ENCODE measurements around the gene NYNRIN. TPM values are rescaled to one million over a fixed set of nuclear protein-coding genes. Genes with fewer than 3 reads are reported as not detected.
"Not testable (repeated sequence)": the region's sequence is repeated elsewhere in the genome, so short reads cannot be mapped to it uniquely, and the experiment has no call there.

The NYNRIN gene
- total RNA-seq, 2 experiments from 2014 or later = 0.23 to 0.35 TPM

GRCh38 chr14:24376448-24377070 is 22.2 kb upstream of the NYNRIN start:
- Mint-ChIP-seq H3K9me3 (no peaks in the 10 kb centered on the region), H3K27ac (no peak overlapping the region), H3K4me1 (no peaks in the 10 kb centered on the region), H3K4me3 (no peak overlapping the region), H3K27me3 (peaks cover 2% of the 10 kb centered on the region), H3K36me3 (ENCODE audit: low read depth) (no peaks in the 10 kb centered on the region)
- ChIA-PET CTCF (interaction anchor here (0.9 to 2.2 kb wide), 3 partner anchors 30 to 43 kb away, joined by 4 to 6 read pairs (median 6); no protein-coding TSS in a partner anchor), POLR2A (no interaction called here)
- DNase-seq = no peak

GRCh38 chr14:24377126-24377525 is 21.7 kb upstream of the NYNRIN start:
- no peaks in the 10 kb centered on the region for H3K36me3 Mint-ChIP-seq (ENCODE audit: low read depth)
- H3K4me3 Mint-ChIP-seq = no peak overlapping the region
- no peaks in the 10 kb centered on the region for H3K9me3 Mint-ChIP-seq
- DNase-seq = no peak
- no peak overlapping the region for H3K27ac Mint-ChIP-seq
- POLR2A ChIA-PET = no interaction called here
- CTCF ChIA-PET = interaction anchor here (0.9 to 2.2 kb wide), 3 partner anchors 30 to 44 kb away, joined by 4 to 6 read pairs (median 6); no protein-coding TSS in a partner anchor
- H3K27me3 Mint-ChIP-seq = peaks cover 2% of the 10 kb centered on the region
- H3K4me1 Mint-ChIP-seq = no peaks in the 10 kb centered on the region

DNA sequence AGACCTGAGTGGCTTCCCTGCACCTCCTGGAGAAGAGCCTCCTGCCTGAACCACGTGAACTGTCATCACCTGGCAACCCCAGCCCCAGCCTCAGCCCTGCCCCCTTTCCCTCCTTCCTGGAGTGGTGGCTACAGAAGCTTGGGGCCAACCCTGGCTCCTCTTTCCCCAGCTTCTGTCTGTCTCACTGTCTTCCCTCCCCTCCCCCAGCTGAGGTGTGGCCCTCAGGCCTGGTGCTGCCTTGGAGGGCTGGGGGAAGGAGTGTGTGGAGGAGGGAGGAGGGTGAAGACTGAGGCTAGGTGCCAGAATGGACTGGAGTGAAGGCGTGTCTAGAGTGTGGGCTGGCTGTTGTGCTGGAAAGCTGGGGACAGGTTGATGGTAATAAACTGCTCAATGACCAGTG is 21.1 kb upstream of the NYNRIN start:
- no peak overlapping the region for H3K4me3 Mint-ChIP-seq
- no peaks in the 10 kb centered on the region for H3K36me3 Mint-ChIP-seq (ENCODE audit: low read depth)
- ChIA-PET POLR2A (no interaction called here), CTCF (interaction anchor here (0.9 to 2.2 kb wide), 6 partner anchors 11 to 44 kb away, joined by 3 to 6 read pairs (median 4); no protein-coding TSS in a partner anchor)
- H3K4me1 Mint-ChIP-seq = no peaks in the 10 kb centered on the region
- H3K9me3 Mint-ChIP-seq = no peaks in the 10 kb centered on the region
- DNase-seq = no peak
- no peak overlapping the region for H3K27ac Mint-ChIP-seq
- H3K27me3 Mint-ChIP-seq = no peaks in the 10 kb centered on the region

DNA sequence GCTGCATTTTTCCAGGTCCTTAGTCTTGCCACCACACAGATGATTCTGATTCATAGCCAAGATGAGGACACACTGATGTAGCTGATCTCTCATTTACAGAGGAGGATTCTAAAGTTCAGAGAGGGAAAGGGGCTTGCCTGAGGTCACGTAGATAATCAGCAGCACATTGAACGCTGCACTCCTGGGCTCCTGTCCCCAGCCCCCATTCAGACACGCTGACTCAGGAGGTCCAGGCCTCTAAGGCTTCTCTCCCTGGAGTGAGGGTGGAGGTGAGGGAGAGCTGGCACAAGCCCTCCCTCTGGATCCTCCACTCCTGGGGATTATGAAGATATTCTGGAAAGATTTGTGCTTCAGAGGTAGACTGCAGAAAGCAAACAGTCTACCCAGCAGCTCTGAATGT is 20.5 kb upstream of the NYNRIN start:
- no peaks in the 10 kb centered on the region for H3K27me3 Mint-ChIP-seq
- CTCF ChIA-PET = interaction anchor here (0.6 to 2.2 kb wide), 7 partner anchors 10 to 54 kb away, joined by 3 to 6 read pairs (median 3); no protein-coding TSS in a partner anchor
- H3K27ac Mint-ChIP-seq = no peak overlapping the region
- POLR2A ChIA-PET = no interaction called here
- DNase-seq = no peak
- no peaks in the 10 kb centered on the region for H3K4me1 Mint-ChIP-seq
- no peaks in the 10 kb centered on the region for H3K9me3 Mint-ChIP-seq
- no peak overlapping the region for H3K4me3 Mint-ChIP-seq
- no peaks in the 10 kb centered on the region for H3K36me3 Mint-ChIP-seq (ENCODE audit: low read depth)

DNA sequence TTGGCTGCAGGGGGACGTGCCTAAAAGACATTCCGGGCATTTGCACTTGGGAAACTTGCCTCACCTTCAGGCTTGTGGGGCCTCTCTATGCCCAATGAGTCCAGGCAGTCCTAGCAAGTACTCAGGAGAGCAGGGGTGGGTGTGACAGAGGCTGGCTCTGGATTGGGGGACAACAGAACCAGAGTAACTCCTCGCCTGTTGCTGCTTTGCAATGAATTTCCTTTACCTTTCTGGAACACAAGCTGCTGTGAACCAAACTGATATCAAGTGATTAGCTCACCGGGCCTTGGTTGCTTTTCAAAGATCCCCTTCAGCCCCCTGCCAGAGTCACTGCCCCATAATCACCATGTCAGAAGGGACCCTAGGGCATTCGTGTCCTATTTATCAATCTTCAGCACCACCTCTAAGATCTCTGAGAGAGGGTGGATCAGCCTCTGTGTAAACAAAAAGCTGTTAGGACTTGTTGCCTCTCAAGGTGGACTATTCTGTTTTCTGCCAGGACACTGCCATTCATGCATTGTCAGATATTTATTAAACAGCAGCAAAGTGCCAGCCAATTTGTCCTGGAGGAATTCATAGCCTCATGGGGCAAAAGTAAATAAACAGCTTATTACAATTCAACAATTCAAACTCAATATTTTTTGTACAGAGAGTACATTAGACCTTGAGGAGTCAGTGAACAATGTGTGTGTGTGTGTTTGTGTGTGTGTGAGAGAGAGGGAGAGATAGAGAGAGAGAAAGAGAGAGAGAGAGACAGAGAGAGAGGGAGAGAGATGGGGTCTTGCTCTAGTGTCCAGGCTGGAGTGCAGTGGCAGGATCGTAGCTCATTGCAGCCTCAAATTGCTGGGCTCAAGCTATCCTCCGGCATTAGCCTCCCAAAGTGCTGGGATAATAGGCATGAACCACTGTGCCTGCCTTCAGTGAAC is 19.6 kb upstream of the NYNRIN start:
- H3K36me3 Mint-ChIP-seq (ENCODE audit: low read depth) = no peaks in the 10 kb centered on the region
- no peaks in the 10 kb centered on the region for H3K9me3 Mint-ChIP-seq
- H3K4me3 Mint-ChIP-seq = no peak overlapping the region
- ChIA-PET POLR2A (no interaction called here), CTCF (interaction anchor here (0.7 to 2.2 kb wide), 7 partner anchors 9 to 53 kb away, joined by 3 to 5 read pairs (median 3); no protein-coding TSS in a partner anchor)
- no peaks in the 10 kb centered on the region for H3K4me1 Mint-ChIP-seq
- no peak overlapping the region for H3K27ac Mint-ChIP-seq
- DNase-seq = no peak
- H3K27me3 Mint-ChIP-seq = peaks cover 2% of the 10 kb centered on the region

- H3K27me3 Mint-ChIP-seq = peaks cover 5% of the 10 kb centered on the region
- H3K27ac Mint-ChIP-seq = no peak overlapping the region
- no peaks in the 10 kb centered on the region for H3K9me3 Mint-ChIP-seq
- ChIA-PET POLR2A (no interaction called here), CTCF (interaction anchor here (1.1 to 2.2 kb wide), 3 partner anchors 10 to 46 kb away, joined by 3 to 5 read pairs (median 4); no protein-coding TSS in a partner anchor)
- no peak for DNase-seq
- no peaks in the 10 kb centered on the region for H3K4me1 Mint-ChIP-seq
- H3K36me3 Mint-ChIP-seq (ENCODE audit: low read depth) = no peaks in the 10 kb centered on the region
- H3K4me3 Mint-ChIP-seq = no peak overlapping the region
These were observed 18.7 kb upstream of the NYNRIN start for GRCh38 chr14:24379907-24380730.

- no peaks in the 10 kb centered on the region for H3K36me3 Mint-ChIP-seq (ENCODE audit: low read depth)
- H3K9me3 Mint-ChIP-seq = no peaks in the 10 kb centered on the region
- DNase-seq = no peak
- peaks cover 9% of the 10 kb centered on the region for H3K27me3 Mint-ChIP-seq
- no peak overlapping the region for H3K4me3 Mint-ChIP-seq
- H3K4me1 Mint-ChIP-seq = no peaks in the 10 kb centered on the region
- no peak overlapping the region for H3K27ac Mint-ChIP-seq
- POLR2A ChIA-PET = no interaction called here
- CTCF ChIA-PET = interaction anchor here (1.1 kb wide), 1 partner anchor 9 kb away, joined by 3 read pairs; no protein-coding TSS in a partner anchor
These were observed 17.3 kb upstream of the NYNRIN start for GRCh38 chr14:24381363-24382063.

DNA sequence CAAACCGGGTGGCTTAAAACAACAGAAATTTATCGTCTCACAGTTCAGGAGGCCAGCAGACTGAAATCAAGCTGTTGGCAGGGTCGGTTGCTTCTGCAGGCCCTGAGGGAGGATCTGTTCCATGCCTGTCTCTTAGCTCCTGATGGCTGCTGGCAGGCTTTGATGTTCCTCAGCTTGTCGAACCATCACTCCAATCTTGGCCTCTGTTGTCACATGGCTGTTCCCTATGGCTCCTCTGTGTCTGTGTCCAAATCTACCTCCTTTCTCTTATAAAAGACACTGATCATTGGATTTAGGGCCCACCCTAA is 16.8 kb upstream of the NYNRIN start:
- Mint-ChIP-seq H3K27ac (no peak overlapping the region), H3K9me3 (no peaks in the 10 kb centered on the region), H3K4me1 (no peaks in the 10 kb centered on the region), H3K36me3 (ENCODE audit: low read depth) (no peaks in the 10 kb centered on the region), H3K4me3 (no peak overlapping the region), H3K27me3 (peaks cover 14% of the 10 kb centered on the region)
- DNase-seq = no peak
- ChIA-PET POLR2A (no interaction called here), CTCF (interaction anchor here (1.5 kb wide), 1 partner anchor 10 kb away, joined by 4 read pairs; no protein-coding TSS in a partner anchor)

DNA sequence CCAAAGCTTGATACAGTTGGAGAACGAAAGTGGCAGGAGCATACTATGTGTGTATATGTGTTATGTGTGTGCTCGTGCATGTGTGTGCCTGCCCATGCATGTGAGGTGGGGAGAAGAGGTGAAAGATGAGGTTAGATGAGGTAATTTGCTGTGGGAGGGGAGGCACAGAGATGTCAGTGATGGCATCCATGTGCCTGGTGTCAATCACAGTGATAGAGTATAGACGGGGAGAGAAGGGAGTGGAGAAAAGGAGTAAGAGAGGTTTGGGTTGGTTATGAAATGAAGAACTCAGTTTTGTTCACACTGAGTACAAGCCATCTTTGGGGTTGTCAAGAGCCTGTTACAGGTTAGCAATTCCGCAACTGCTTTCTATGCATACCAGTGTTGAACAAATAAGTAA is 14.6 kb upstream of the NYNRIN start:
- DNase-seq = no peak
- no peak overlapping the region for H3K4me3 Mint-ChIP-seq
- POLR2A ChIA-PET = no interaction called here
- CTCF ChIA-PET = no interaction called here
- no peaks in the 10 kb centered on the region for H3K9me3 Mint-ChIP-seq
- no peaks in the 10 kb centered on the region for H3K36me3 Mint-ChIP-seq (ENCODE audit: low read depth)
- no peak overlapping the region for H3K27ac Mint-ChIP-seq
- peaks cover 17% of the 10 kb centered on the region for H3K27me3 Mint-ChIP-seq
- H3K4me1 Mint-ChIP-seq = no peaks in the 10 kb centered on the region

DNA sequence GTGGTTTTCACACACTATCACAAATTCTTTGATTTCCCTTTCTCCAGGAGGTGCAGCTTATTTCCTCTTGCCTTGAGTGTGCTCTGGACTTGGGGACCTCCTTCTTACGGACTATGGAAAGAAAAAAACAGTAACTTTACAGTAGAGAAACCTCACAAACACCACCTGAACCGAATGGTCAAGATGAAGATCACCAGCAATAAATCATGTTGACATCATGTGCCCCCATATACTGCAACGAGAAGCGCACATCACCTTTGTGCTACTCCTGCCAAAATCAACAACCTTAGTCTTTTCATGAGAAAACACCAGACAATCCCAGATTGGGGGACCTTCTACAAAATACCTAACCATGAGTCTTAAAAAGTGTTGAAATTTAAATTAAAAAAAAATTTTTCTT is 13.3 kb upstream of the NYNRIN start:
- POLR2A ChIA-PET = no interaction called here
- DNase-seq = no peak
- Mint-ChIP-seq H3K27me3 (peaks cover 22% of the 10 kb centered on the region), H3K27ac (no peak overlapping the region), H3K9me3 (no peaks in the 10 kb centered on the region), H3K36me3 (ENCODE audit: low read depth) (no peaks in the 10 kb centered on the region), H3K4me3 (no peak overlapping the region), H3K4me1 (no peaks in the 10 kb centered on the region)
- CTCF ChIA-PET = no interaction called here

DNA sequence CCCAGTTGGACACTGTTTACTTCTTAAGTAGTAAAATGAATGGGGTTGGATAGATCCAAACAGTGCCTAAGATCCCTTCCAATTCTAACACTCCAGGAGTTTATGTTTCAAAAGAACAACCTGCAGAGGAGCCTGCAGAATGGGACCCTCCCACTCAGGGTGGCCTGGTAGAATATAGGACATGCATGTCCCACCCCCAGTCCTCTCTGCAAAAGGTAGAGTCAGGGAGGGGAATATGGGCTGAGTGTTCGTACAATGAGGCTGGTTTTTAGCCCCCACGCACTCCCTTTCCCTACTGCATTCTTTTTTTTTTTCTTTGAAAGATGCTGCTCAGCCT is 11.8 kb upstream of the NYNRIN start:
- Mint-ChIP-seq H3K4me3 (no peak overlapping the region), H3K9me3 (no peaks in the 10 kb centered on the region), H3K27me3 (peaks cover 31% of the 10 kb centered on the region), H3K4me1 (no peaks in the 10 kb centered on the region), H3K27ac (no peak overlapping the region), H3K36me3 (ENCODE audit: low read depth) (no peaks in the 10 kb centered on the region)
- DNase-seq = no peak
- ChIA-PET POLR2A (no interaction called here), CTCF (interaction anchor here (1.0 kb wide), 1 partner anchor 13 kb away, joined by 4 read pairs; no protein-coding TSS in a partner anchor)

DNA sequence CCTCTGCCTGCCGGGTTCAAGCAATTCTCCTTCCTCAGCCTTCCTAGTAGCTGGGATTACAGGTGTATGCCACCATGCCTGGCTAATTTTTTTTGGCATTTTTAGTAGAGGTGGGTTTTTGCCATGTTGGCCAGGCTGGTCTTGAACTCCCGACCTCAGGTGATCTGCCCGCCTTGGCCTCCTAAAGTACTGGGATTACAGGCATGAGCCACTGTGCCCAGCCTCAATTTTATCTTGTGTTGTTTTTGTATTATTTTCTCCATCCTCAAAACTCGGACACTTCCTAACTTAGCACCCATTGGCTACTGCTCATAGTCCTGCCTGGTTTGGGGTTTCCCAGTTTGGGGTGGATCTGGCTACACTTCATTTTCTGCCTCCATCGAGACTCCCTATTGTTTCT is 11.2 kb upstream of the NYNRIN start:
- H3K4me3 Mint-ChIP-seq; H3K4me1 Mint-ChIP-seq; H3K36me3 Mint-ChIP-seq (ENCODE audit: low read depth); POLR2A ChIA-PET; H3K9me3 Mint-ChIP-seq; H3K27ac Mint-ChIP-seq; DNase-seq: not testable (repeated sequence)
- peaks cover 34% of the 10 kb centered on the region for H3K27me3 Mint-ChIP-seq
- CTCF ChIA-PET = interaction anchor here (1.4 kb wide), 1 partner anchor 26 kb away, joined by 3 read pairs; no protein-coding TSS in a partner anchor

Measured in activated CD4-positive, alpha-beta T cell treated with anti-CD3 and anti-CD28 coated beads, Interleukin-2, amount 10 ng/mL, durations not matched to agents 7 days and 5 days (primary cell).